SK-N-SH treated with all-trans-retinoic acid at 6 μM for 48 hours (cell line): ENCODE measurements around the gene RIMS3.

Source experiments
- ATAC-seq: fragments of 200-7000 bp; cut with Tn5 transposase; 3 replicates; pipeline ENCODE4 v1.9.1; 2020; ENCODE audit warnings: mild to moderate bottlenecking, moderate library complexity
- CREB5 ChIP-seq: fragments of 250-450 bp; sonication (Bioruptor Pico); IDR thresholded peaks from 2 replicates; pipeline ENCODE4 v1.5.1; 2020; ENCODE audit warnings: low read depth, mild to moderate bottlenecking, moderate library complexity
- CSDC2 ChIP-seq: fragments of 250-450 bp; sonication (Bioruptor Pico); IDR thresholded peaks from 2 replicates; pipeline ENCODE4 v1.5.0; 2020; ENCODE audit warnings: mild to moderate bottlenecking, moderate library complexity
- CSRNP3 ChIP-seq: fragments of 250-450 bp; sonication (Bioruptor Pico); IDR thresholded peaks from 2 replicates; pipeline ENCODE4 v1.5.1; 2021; ENCODE audit warnings: mild to moderate bottlenecking, moderate library complexity
- ESRRG ChIP-seq: fragments of 250-450 bp; sonication (Bioruptor Pico); IDR thresholded peaks from 2 replicates; pipeline ENCODE4 v1.6.1; 2021; ENCODE audit warnings: mild to moderate bottlenecking
- GLIS3 ChIP-seq: fragments of 250-450 bp; sonication (Bioruptor Pico); IDR thresholded peaks from 2 replicates; pipeline ENCODE4 v1.5.0; 2020; ENCODE audit warnings: mild to moderate bottlenecking, moderate library complexity
- ISL1 ChIP-seq: fragments of 250-450 bp; sonication (Bioruptor Pico); IDR thresholded peaks from 2 replicates; pipeline ENCODE4 v2.1.2; 2022; ENCODE audit warnings: mild to moderate bottlenecking, moderate library complexity
- POU6F1 ChIP-seq: fragments of 250-450 bp; sonication (Bioruptor Pico); IDR thresholded peaks from 2 replicates; pipeline ENCODE4 v1.8.0; 2021; ENCODE audit warnings: low read depth, mild to moderate bottlenecking, moderate library complexity, borderline replicate concordance
- TSHZ2 ChIP-seq: fragments of 250-450 bp; sonication (Bioruptor Pico); IDR thresholded peaks from 2 replicates; pipeline ENCODE4 v1.5.0; 2020; ENCODE audit warnings: mild to moderate bottlenecking, moderate library complexity
- ZFP3 ChIP-seq: fragments of 250-450 bp; sonication (Bioruptor Pico); IDR thresholded peaks from 2 replicates; pipeline ENCODE4 v1.5.0; 2020; ENCODE audit warnings: mild to moderate bottlenecking, moderate library complexity
- ZFP30 ChIP-seq: fragments of 450-650 bp; formaldehyde crosslinking; IDR thresholded peaks from 2 replicates; pipeline ENCODE4 v1.5.0; 2022; ENCODE audit warnings: mild to moderate bottlenecking, moderate library complexity
- ZNF565 ChIP-seq: fragments of 450-650 bp; formaldehyde crosslinking; conservative IDR thresholded peaks from 2 replicates; pipeline ENCODE4 v1.5.0; 2020; ENCODE audit warnings: low read depth, mild to moderate bottlenecking, moderate library complexity
- ZNF70 ChIP-seq: fragments of 450-650 bp; formaldehyde crosslinking; IDR thresholded peaks from 2 replicates; pipeline ENCODE4 v1.5.0; 2020; ENCODE audit warnings: mild to moderate bottlenecking, moderate library complexity
- ZNF8 ChIP-seq: fragments of 450-650 bp; formaldehyde crosslinking; IDR thresholded peaks from 2 replicates; pipeline ENCODE4 v1.5.0; 2020; ENCODE audit warnings: mild to moderate bottlenecking, moderate library complexity

Gene RIMS3

GRCh38 chr1:40693425-40693824, 27.9 kb upstream of the RIMS3 start (continued):
- TF ChIP-seq CREB5 (CRISPR knock-in tag) = no peak
- no peak for TF ChIP-seq ZNF8 (CRISPR knock-in tag)
- TF ChIP-seq, all 23 proteins: peak for 0

GRCh38 chr1:40692429-40692895, 27.0 kb upstream of the RIMS3 start:
- 0 out of 2 replicates have a peak, but pooled peaks have one; percentile 49 for TF ChIP-seq CSDC2 (CRISPR knock-in tag)
- TF ChIP-seq ZNF565 = no peak
- no peak for TF ChIP-seq ESRRG
- TF ChIP-seq, all 23 proteins: peak for 1
- ATAC-seq = peak; percentile 32

GRCh38 chr1:40691538-40692428, 26.3 kb upstream of the RIMS3 start, which contains the start of gene NFYC:
NFYC (plus strand) TSS chr1:40691704; CDS start chr1:40738844, 47,140 bp downstream.
- 0 out of 2 replicates have a peak, but pooled peaks have one; percentile 31 for TF ChIP-seq CSRNP3 (CRISPR knock-in tag)
- TF ChIP-seq ZFP3 (CRISPR knock-in tag) = peak; percentile 80; the same call in 1 of the 2 replicates
- peak; percentile 66; the same call in 1 of the 2 replicates for TF ChIP-seq TSHZ2 (CRISPR knock-in tag)
- TF ChIP-seq CSDC2 (CRISPR knock-in tag) = no peak
- peak; percentile 28; the same call in 1 of the 2 replicates for TF ChIP-seq ZNF70
- no peak for TF ChIP-seq ZFP30 (CRISPR knock-in tag)
- ATAC-seq = peak; percentile 95

GRCh38 chr1:40690771-40691537, 25.5 kb upstream of the RIMS3 start:
- TF ChIP-seq GLIS3 = no peak
- no peak for ATAC-seq

- TF ChIP-seq POU6F1 (CRISPR knock-in tag) (no peak), CREB5 (CRISPR knock-in tag) (no peak), ZFP30 (CRISPR knock-in tag) (no peak), CSDC2 (CRISPR knock-in tag) (no peak), ISL1 (CRISPR knock-in tag) (no peak), ESRRG (no peak)
- no peak for ATAC-seq
These were observed 24.3 kb upstream of the RIMS3 start for GRCh38 chr1:40689737-40690136.
